GM19324 (cell line): Measurements from ENCODE around the gene BPIFB2.

Experiments
- ATAC-seq: cut with Tn5 transposase; IDR thresholded peaks from one replicate; pipeline ENCODE4 v1.9.1; 2021; ENCODE audit warnings: mild to moderate bottlenecking, moderate library complexity; ENCODE audit not compliant: unreplicated experiment, low FRiP score

The BPIFB2 gene

DNA sequence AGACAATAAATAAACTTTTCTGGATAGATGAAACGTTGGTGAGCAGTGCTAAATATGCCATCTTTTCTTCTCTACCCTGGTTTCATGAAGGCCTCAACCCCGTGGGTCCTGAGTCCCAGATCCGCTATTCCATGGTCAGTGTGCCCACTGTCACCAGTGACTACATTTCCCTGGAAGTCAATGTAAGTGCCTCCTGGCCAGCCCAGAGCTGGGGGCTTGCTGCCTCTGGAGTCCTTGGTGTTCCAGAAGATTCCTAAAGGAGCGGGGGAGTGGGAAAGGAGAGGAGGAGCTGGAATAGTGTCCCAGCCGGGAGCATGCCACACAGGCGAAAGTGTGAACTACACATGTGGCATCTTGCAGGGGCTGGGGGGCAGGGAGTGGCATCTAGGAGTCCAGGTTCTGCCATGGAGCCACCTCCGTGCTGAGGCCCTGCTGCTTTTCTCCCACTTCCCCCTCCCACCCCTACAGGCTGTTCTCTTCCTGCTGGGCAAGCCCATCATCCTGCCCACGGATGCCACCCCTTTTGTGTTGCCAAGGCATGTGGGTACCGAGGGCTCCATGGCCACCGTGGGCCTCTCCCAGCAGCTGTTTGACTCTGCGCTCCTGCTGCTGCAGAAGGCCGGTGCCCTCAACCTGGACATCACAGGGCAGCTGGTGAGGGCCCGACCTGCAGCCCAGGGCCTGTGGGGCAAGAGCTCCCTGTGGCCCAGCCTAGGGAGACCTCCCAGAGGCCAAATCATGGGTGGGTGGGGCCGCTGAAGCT is 10.8 kb downstream of the BPIFB2 start:
- ATAC-seq: no peak

DNA sequence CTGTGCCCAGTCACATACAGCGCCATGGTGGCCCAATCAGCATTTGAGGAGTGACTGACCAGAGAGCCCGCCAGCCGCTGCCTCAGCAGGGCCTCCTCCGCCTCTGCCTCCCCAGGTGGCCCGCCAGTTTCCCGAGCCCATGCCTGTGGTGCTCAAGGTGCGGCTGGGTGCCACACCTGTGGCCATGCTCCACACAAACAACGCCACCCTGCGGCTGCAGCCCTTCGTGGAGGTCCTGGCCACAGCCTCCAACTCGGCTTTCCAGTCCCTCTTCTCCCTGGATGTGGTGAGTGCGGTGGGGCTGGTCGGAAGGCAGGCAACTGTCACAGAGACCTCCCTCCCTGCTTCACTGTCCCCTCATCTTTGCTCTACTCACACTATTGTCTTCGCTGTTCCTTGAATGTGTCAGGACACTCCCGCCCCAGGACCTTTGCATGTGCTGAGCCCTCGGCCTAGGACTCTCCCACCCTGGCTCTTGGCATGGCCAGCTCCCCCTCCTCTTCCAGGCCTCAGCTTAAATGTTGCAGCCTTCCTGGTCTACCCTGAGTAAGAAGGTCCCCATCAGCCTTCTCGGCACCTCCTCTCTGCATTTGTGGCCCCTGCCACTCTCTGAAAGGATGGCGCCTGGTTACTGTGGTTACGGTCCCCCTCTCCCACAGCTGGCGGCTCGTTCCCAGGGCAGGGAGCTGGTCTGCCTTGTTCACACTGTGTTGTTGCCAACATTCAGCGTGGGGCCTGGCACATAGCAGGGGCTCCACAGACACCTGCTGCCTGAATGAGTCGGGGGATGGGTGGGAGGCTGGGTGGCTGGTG is 12.2 kb downstream of the BPIFB2 start:
- no peak for ATAC-seq

DNA sequence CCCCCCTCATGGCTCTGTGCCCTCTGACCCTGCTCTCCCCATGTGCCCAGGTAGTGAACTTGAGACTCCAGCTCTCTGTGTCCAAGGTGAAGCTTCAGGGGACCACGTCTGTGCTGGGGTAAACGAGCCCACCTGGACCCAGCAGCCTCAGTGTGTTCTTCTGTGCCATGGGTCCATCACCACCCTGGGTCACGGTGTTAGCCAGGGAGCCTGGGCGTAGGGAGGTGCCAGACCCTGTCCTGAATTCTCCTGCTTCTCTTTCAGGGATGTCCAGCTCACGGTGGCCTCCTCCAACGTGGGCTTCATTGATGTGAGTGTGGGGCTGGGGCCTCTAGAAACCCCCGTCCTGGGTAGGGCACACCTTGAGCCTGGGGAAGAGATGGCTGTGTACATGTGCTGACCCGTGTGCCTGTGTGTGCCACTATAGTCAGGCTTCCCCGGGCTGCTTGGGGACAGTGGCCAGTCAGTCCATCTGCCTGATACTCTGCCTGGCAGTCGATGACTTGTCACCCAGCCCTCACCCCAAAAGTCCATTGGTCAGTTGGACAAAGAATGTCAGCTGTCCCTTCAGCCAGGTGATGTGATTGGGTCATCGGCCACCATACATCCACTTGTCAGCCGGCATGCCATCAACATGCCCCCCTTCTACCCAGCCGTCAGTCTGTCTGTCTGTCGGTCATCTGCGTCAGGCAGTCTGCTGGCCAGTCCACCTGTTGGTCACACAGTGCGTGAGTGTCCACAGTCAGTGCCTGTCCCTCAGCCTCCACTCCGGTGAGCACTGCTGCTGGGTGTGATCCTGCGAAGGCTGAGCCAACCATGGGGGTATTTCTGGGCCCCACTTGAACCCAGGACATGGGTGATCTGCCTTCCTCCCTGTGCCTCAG is 13.0 kb downstream of the BPIFB2 start:
- ATAC-seq: no peak

GRCh38 chr20:33021879-33022278 is 14.4 kb downstream of the BPIFB2 start:
- no peak for ATAC-seq

GRCh38 chr20:33022289-33022688 is 14.8 kb downstream of the BPIFB2 start:
- no peak for ATAC-seq

DNA sequence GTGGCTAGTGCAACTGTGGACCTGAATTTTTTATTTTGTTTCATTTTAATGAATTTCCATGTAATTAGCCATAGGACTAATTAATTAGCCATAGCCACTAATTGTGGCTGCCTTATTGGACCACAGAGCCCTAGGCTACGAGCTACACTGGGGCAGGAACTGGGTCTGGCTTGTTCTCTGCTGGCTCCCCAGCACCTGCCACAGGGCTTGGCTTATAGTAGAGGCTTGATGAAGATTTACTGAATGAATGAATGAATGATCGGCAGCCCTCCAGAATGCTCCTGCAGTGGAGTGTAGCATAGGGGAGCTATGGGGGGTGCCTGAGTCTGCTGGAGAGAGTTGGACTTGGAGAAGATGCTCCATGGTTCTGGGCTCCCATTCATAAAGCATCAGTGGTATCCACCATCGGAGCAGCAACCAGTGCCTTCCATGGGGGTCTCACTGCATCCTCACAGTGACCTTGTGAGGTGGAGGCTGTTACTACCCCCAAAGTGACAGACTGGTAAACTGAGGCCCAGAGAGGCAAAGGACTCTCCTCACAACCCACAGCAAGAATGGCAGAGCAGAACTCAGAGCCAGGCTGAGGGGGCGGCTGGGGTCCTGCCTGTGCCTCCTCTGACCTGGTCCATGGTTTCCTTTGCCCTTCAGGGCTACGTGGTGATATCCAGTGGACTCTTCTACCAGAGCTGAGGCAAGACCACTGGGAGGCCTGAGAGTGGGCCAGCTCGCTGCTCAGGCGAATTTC is 15.4 kb downstream of the BPIFB2 start:
- no peak for ATAC-seq

DNA sequence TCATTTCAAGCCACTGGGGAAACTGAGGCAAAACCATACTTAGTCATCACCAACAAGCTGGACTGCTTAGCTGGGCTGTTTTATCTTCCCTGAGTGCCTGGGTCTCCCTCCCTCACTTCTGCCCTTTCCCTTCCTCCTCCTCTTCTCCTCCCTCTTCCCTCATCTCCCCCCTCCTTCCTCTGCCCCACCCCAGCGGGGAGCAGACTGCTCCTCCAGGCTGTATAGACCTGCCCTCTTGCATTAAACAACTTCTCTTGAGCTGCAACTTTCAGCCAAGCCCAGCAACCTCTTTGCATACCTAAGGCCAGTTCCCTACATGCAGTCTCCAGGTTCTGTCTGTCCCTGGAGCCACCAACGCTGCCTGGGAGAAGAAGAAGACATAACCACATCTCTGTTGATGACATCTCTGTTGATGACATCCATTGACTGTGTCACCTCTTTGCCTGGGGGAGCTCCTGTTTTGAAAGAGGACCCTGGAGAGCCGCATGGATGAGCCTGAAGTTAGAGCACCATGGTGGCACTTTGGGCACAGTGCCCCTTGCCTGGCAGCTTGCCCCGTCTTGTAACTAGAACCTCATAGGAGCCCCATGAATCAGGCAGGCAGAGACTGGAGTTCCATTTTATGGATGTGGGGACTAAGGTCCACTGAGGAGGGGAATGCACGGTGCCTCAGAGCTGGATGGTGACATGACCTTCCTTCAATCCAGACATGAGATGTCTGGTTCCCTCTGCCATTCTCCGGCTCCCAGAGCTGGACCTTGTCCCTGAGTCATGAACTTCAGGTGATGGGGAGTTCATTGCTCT is 16.1 kb downstream of the BPIFB2 start:
- ATAC-seq: no peak

- no peak for ATAC-seq
These were observed 16.7 kb downstream of the BPIFB2 start for GRCh38 chr20:33024243-33024560.

- no peak for ATAC-seq
These were observed 17.3 kb downstream of the BPIFB2 start for GRCh38 chr20:33024609-33025317.

DNA sequence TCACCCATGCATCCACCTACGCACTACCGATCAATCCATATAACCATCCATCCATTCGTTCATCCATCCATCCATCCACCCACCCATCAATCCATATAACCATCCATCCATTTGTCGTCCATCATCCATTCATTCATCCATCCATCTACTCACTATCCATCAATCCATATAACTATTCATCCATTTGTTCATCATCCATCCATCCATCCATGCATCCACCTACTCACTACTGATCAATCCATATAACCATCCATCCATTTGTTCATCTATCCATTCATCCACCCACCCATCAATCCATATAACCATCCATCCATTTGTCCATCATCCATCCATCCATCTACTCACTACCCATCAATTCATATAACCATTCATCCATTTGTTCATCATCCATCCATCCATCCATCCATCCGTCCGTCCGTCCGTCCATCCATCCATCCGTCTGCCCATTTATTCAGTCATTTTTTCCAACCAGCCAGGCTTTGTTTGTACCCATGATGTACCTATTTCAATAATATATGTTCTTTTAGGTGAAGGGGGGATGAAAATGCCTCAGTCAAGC is 17.9 kb downstream of the BPIFB2 start:
- ATAC-seq: no peak

GRCh38 chr20:33026072-33026778 is 18.7 kb downstream of the BPIFB2 start:
- no peak for ATAC-seq

DNA sequence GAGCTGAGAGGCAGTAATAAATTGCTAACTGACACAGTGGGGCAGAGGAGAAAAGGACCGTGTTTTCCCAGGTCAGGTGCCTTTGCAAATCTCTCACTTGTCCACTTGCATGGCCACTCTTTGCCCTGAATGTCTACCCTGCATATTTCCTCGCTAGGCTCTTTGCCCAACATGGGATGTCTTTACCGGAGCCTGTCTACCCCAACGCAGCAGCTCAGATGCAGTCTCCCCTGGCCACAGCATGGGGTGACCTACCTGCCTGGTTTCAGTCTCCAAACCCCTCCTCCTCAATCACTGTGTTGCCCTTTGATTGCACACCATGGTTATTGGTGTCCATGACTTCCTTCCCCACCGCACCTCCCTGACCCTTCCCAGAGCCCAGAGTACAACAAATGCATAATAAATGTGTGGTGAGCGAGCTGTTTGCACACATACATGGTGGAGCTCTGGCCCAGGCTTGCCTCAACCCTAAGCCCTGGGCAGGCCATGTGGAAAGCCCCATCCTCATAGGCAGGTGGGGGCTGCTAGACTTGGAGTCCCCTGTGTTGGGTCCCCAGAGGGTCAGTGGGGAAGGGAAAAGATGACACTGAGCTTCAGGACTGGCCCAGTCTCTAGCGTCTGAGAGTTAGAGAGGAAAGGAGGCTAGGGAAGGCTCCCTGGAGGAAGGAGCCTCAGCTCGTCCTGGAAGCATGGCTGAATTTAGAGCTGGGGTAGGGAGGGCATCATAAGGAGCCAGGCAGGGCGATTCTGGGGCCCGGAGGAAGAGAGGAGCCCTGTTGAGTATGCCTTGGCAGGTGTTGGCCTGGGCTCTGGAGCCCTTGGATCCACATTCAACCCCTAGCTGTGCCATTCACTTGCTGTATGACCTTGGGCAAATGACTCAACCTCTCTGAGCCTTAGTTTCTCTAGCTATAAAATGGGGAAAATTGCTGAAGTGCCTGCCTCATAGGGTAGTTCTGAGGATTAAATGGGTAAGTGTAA is 19.6 kb downstream of the BPIFB2 start:
- no peak for ATAC-seq

GRCh38 chr20:33027769-33028751 is 20.6 kb downstream of the BPIFB2 start:
- no peak for ATAC-seq

DNA sequence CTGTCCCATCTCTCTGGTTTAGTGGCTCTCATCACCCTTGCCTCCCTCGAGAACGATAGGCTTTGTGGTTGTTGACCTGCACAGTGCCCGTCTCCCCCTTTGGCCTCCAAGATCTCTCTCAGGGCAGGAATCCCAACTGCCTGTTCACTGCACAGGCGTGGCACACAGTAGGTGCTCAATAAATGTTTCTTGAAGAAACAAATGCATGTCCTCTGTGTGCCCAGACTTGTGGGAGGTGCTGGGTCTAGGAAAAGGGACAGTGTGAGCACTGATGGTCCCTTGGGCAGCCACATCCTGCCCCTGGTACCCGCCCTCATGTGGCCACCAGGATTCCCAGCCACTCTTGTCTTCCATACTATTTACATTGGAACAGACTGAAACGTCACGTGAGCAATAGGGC is 21.4 kb downstream of the BPIFB2 start:
- ATAC-seq: no peak

GRCh38 chr20:33030076-33030475 is 22.6 kb downstream of the BPIFB2 start:
- no peak for ATAC-seq

DNA sequence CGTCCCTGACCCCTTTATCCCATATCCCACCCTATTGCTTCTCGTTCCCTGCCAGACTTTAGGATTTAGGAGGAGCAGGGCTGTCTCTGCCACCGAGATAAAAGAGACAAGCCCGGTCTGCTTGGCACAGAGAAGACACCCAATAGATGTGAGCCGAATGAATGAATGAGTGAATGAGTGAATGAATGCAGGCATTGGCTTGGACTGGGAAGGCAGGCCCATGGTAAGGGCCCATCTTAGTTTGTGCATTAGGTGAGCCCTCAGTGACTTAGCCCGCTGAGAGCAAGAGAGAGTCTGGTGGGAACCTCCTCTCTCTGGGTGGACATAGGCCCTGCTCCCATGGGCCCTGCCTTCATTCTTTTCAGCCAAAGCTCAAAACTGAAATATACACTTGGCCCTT is 23.1 kb downstream of the BPIFB2 start:
- ATAC-seq: no peak
